Loucy (cell line): ENCODE measurements around the gene ATP8A1.

Source experiments
- H2AFZ ChIP-seq: fragments of 200-600 bp; sonication (generic); 2 replicates; pipeline ENCODE4 v1.6.0; 2016; ENCODE audit warnings: antibody characterized with exemption, mild to moderate bottlenecking, low read length, moderate library complexity
- H3F3A ChIP-seq: fragments of 200-600 bp; 2 replicates; pipeline ENCODE4 v1.6.0; 2016; ENCODE audit warnings: antibody characterized with exemption, low read depth, mild to moderate bottlenecking
- H3K27me3 ChIP-seq: fragments of 200-600 bp; sonication (generic); 2 replicates; pipeline ENCODE4 v1.6.1; 2014; ENCODE audit warnings: low read length, mild to moderate bottlenecking; ENCODE audit not compliant: insufficient read depth, poor library complexity, severe bottlenecking
- H3K36me3 ChIP-seq: fragments of 200-600 bp; sonication (generic); 2 replicates; pipeline ENCODE4 v1.6.1; 2016; ENCODE audit warnings: low read length; ENCODE audit not compliant: insufficient read depth
- H3K4me1 ChIP-seq: fragments of 200-600 bp; sonication (generic); 2 replicates; pipeline ENCODE4 v1.5.1; 2014; ENCODE audit warnings: low read length, mild to moderate bottlenecking; ENCODE audit not compliant: insufficient read depth, poor library complexity, severe bottlenecking
- H3K4me2 ChIP-seq: fragments of 200-600 bp; sonication (generic); 2 replicates; pipeline ENCODE4 v1.6.0; 2014; ENCODE audit warnings: antibody characterized with exemption, low read length, low read depth, mild to moderate bottlenecking; ENCODE audit not compliant: poor library complexity, severe bottlenecking
- H3K4me3 ChIP-seq: fragments of 200-600 bp; sonication (generic); 2 replicates; pipeline ENCODE4 v1.5.1; 2014; ENCODE audit warnings: low read length, mild to moderate bottlenecking, mixed read lengths; ENCODE audit not compliant: poor library complexity, severe bottlenecking
- H3K79me2 ChIP-seq: fragments of 200-600 bp; sonication (generic); 2 replicates; pipeline ENCODE4 v1.6.1; 2014; ENCODE audit warnings: low read length; ENCODE audit not compliant: insufficient read depth
- H3K9ac ChIP-seq: fragments of 200-600 bp; sonication (generic); 2 replicates; pipeline ENCODE4 v1.6.0; 2014; ENCODE audit warnings: mild to moderate bottlenecking, low read depth, low read length, moderate library complexity; ENCODE audit not compliant: poor library complexity, severe bottlenecking
- H3K9me2 ChIP-seq: fragments of 200-600 bp; sonication (generic); replicated peaks from 2 replicates; pipeline ENCODE4 v1.6.1; 2016; ENCODE audit warnings: low read depth, low read length, mixed read lengths
- H3K9me3 ChIP-seq: fragments of 200-600 bp; sonication (generic); 2 replicates; pipeline ENCODE4 v1.6.1; 2014; ENCODE audit warnings: mild to moderate bottlenecking, antibody characterized with exemption, low read length, low read depth; ENCODE audit not compliant: insufficient read depth
- H4K20me1 ChIP-seq: fragments of 200-600 bp; sonication (generic); 2 replicates; pipeline ENCODE4 v1.6.0; 2014; ENCODE audit warnings: antibody characterized with exemption, low read length, mild to moderate bottlenecking; ENCODE audit not compliant: insufficient read depth, poor library complexity, severe bottlenecking
- EZH2phosphoT487 ChIP-seq: fragments of 200-600 bp; IDR thresholded peaks from 2 replicates; pipeline ENCODE4 v1.6.1; 2018; ENCODE audit warnings: antibody characterized with exemption, mild to moderate bottlenecking, moderate library complexity, borderline replicate concordance
- TF ChIP-seq, protein P1 (sequence below): fragments of 200-600 bp; sonication (generic); conservative IDR thresholded peaks from 2 replicates; pipeline ENCODE4 v1.5.1; 2014; ENCODE audit warnings: mild to moderate bottlenecking, antibody characterized with exemption, low read length

The ATP8A1 gene

DNA sequence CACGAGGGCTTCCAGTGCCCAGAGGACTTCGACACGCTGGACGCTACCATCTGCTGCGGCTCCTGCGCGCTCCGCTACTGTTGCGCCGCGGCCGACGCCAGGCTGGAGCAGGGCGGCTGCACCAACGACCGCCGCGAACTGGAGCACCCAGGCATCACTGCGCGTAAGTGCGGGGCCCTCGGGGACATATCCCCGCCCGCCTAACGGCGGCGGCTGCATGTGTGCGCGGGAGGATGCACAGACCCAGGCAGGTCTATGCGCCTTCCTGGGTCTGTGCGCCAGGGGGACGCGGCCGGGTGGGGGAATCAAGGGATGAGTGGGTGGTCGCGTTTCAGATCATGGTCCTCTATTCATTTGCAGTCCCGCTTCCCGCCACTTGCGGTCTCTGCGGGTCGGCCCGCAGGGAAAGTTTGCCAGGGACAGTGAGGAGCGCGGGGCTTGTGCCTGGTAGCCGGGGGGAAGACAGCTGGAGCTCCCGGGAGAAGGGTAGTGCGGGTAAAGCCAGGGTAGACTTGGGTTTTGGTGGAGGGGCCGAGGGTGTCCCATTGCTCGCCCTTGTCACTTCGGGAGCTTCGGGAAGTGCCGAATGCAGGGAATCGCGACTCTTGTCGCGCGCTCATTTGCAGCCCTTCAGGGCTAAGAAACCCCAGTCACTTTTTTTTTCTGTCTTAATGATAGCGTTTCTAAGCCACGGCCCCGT is 258.6 kb downstream of the ATP8A1 start:
- Histone ChIP-seq H3K4me1 (no peaks in the 10 kb centered on the region), H2AFZ (no peak overlapping the region), H4K20me1 (no peaks in the 10 kb centered on the region), H3K4me3 (no peak overlapping the region), H3K79me2 (no peaks in the 10 kb centered on the region), H3K36me3 (no peaks in the 10 kb centered on the region), H3K9ac (no peak overlapping the region), H3K9me2 (no peaks in the 10 kb centered on the region), H3F3A (no peaks in the 10 kb centered on the region), H3K27me3 (no peaks in the 10 kb centered on the region), H3K9me3 (no peaks in the 10 kb centered on the region), H3K4me2 (no peak overlapping the region)
- TF ChIP-seq, protein P1, sequence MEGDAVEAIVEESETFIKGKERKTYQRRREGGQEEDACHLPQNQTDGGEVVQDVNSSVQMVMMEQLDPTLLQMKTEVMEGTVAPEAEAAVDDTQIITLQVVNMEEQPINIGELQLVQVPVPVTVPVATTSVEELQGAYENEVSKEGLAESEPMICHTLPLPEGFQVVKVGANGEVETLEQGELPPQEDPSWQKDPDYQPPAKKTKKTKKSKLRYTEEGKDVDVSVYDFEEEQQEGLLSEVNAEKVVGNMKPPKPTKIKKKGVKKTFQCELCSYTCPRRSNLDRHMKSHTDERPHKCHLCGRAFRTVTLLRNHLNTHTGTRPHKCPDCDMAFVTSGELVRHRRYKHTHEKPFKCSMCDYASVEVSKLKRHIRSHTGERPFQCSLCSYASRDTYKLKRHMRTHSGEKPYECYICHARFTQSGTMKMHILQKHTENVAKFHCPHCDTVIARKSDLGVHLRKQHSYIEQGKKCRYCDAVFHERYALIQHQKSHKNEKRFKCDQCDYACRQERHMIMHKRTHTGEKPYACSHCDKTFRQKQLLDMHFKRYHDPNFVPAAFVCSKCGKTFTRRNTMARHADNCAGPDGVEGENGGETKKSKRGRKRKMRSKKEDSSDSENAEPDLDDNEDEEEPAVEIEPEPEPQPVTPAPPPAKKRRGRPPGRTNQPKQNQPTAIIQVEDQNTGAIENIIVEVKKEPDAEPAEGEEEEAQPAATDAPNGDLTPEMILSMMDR: no peak
- no peak for TF ChIP-seq EZH2phosphoT487

DNA sequence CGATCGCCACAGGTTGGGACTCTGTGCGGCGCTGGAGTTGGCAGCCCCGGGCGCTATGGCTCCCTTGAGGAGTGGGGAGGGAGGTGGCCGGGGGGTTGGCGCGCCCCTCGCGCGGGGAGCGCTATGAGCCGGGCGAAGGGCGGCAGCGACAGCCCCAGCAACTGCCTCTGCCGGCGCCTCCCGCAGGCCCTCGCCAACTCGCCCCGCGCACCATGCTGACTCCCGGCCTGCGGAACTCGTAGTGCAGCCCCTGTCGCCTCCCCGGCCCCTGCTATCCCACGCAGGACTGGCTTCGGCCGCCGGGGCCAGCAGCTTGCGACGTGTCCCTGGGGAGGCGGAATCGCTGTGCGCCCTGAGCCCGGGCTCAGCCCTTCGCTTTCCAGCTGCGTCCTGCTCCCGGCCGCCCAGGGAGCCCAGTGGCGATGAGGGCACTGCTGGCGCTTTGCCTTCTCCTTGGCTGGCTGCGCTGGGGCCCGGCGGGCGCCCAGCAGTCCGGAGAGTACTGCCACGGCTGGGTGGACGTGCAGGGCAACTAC is 259.2 kb downstream of the ATP8A1 start:
- Histone ChIP-seq H3F3A (no peaks in the 10 kb centered on the region), H2AFZ (no peak overlapping the region), H3K9me3 (no peaks in the 10 kb centered on the region), H4K20me1 (no peaks in the 10 kb centered on the region), H3K79me2 (no peaks in the 10 kb centered on the region), H3K4me3 (no peak overlapping the region), H3K36me3 (no peaks in the 10 kb centered on the region), H3K4me1 (no peaks in the 10 kb centered on the region), H3K9ac (no peak overlapping the region), H3K27me3 (no peaks in the 10 kb centered on the region), H3K4me2 (no peak overlapping the region), H3K9me2 (no peaks in the 10 kb centered on the region)
- TF ChIP-seq, protein P1: no peak
- TF ChIP-seq EZH2phosphoT487: no peak

DNA sequence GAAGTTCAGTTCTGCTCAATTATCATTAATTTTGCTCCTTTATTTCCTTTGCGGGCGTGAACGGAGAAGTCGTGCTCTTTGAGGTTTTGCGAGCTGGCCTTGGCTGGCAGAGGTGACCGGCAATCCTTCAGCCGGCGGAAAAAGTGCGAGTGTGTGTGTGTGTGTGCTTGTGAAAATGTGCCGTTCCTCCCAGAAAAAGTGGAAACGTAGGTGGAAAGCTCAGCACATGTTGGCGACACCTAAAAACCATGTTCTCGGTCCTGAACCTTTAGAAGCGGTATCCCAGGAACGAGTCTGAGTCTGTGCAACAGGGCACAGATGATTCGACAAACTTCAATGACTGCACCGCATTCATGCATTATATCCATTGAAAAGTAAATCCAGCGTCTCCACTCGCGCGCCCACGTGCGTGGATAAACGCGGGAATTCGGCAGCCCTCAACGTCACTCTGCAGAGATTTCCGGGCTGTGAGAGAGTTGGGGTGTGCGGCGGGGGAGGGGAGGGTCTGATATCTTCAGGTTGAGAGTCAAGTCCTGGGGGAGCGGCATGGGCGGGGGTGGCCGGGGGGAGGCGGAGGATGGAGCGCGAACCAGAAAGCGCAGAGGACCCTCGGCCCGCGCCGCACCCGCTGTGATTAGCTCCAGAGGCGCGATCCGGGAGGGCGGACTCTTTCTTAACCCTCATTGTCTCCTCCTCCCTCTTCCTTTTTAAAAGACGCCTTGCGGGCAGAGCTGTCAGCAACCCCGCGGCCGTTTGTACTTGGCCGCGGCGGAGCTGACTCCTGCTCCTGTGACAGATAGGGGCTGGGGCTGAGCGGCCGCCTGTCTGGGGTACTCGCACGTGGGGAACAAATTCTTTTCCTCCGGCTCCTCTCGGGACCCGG is 259.9 kb downstream of the ATP8A1 start, which contains the start of gene SHISA3:
TSS of gene SHISA3 (plus strand) at position 737 of the 883 bp plus-strand sequence. CDS start 569 bp downstream, outside the sequence.
- Histone ChIP-seq H3K4me3 (no peak within 1 kb of the TSS), H3K4me2 (no peak within 1 kb of the TSS), H3K9ac (no peak within 1 kb of the TSS), H3K79me2 (no peaks in the 10 kb centered on the region), H3K9me3 (no peaks in the 10 kb centered on the region), H3K36me3 (no peaks in the 10 kb centered on the region), H3K4me1 (no peaks in the 10 kb centered on the region), H3K9me2 (no peaks in the 10 kb centered on the region), H2AFZ (no peak within 1 kb of the TSS), H3F3A (no peaks in the 10 kb centered on the region), H4K20me1 (no peaks in the 10 kb centered on the region), H3K27me3 (no peaks in the 10 kb centered on the region)
- TF ChIP-seq, protein P1: no peak
- TF ChIP-seq EZH2phosphoT487: no peak
